Measurements from ENCODE around the gene ZNF281.
A peak's percentile ranks its signal among the peaks of the same experiment; 100 is the strongest.
"Not testable (repeated sequence)": the region's sequence is repeated elsewhere in the genome, so short reads cannot be mapped to it uniquely, and the experiment has no call there.

Gene ZNF281

GRCh38 chr1:200363264-200363933, 46.4 kb downstream of the ZNF281 start:
- DNase-seq, result peak in 1 of 2 donors; percentile 14

GRCh38 chr1:200362421-200362820, 47.4 kb downstream of the ZNF281 start:
- no peak for DNase-seq

DNA sequence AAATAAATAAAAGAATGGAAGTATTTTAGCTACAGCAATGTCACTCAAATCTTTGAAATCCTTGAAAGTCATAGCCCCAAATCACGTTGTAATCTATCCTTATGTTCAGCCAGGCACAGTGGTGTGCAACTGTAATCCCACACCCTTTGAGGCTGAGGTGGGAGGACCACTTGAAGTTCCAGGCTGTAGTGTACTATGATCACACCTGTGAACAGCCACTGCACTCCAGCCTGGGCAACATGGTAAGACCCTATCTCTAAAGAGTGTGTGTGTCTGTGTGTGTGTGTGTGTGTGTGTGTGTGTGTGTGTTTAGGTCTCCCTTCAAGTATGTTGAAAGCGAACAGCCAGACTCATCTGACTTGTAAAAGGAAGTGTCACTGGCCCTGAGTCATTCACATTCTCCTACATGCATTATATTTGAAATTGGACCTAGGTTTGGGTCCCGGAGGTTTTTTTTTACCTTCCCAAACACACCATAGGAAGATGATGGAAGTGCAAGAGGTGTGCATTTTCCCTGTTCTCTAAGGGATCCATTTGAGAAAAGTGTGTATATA, 50.1 kb downstream of the ZNF281 start:
- peak in 1 of 2 donors; percentile 15 for DNase-seq

- not testable (repeated sequence) for DNase-seq
These were observed 51.9 kb downstream of the ZNF281 start for GRCh38 chr1:200357925-200358324.

GRCh38 chr1:200355801-200356200, 54.0 kb downstream of the ZNF281 start:
- peak in 1 of 2 donors; percentile 19 for DNase-seq
